GM12875 (cell line): Measurements from ENCODE around the gene SLC39A7.

Experiments used
- H3K4me3 ChIP-seq: one replicate; pipeline ENCODE4 v1.5.1; 2011; ENCODE audit warnings: low read depth, low read length, control low read depth
- CTCF ChIP-seq: IDR thresholded peaks from 2 replicates; pipeline ENCODE4 v1.5.1; 2011; ENCODE audit warnings: low read depth, mild to moderate bottlenecking, control low read depth, inconsistent platforms, low read length, moderate library complexity, borderline replicate concordance; ENCODE audit not compliant: insufficient read depth

Gene SLC39A7

GRCh38 chr6:33170176-33171015 is 30.3 kb upstream of the SLC39A7 start:
- TF ChIP-seq CTCF = no peak
- no peak overlapping the region for H3K4me3 ChIP-seq

- no peak for TF ChIP-seq CTCF
- H3K4me3 ChIP-seq = no peak overlapping the region
Measured at GRCh38 chr6:33171016-33171879, 29.4 kb upstream of the SLC39A7 start.

GRCh38 chr6:33171880-33172687 is 28.6 kb upstream of the SLC39A7 start:
- no peak overlapping the region for H3K4me3 ChIP-seq

GRCh38 chr6:33172688-33173534 is 27.8 kb upstream of the SLC39A7 start:
- no peak overlapping the region for H3K4me3 ChIP-seq
- peak; percentile 76 for TF ChIP-seq CTCF

More at GRCh38 chr6:33171880-33172687, 28.6 kb upstream of the SLC39A7 start:
- no peak for TF ChIP-seq CTCF

- no peak overlapping the region for H3K4me3 ChIP-seq
- no peak for TF ChIP-seq CTCF
Measured at GRCh38 chr6:33173535-33174180, 27.0 kb upstream of the SLC39A7 start.

- TF ChIP-seq CTCF = no peak
- H3K4me3 ChIP-seq = no peak overlapping the region
Measured at GRCh38 chr6:33174784-33175183, 25.9 kb upstream of the SLC39A7 start.
